ENCODE results near the gene NFAT5. TPM values are rescaled to one million over a fixed set of nuclear protein-coding genes. Genes with fewer than 3 reads are reported as not detected.
"Not testable (repeated sequence)": the region's sequence is repeated elsewhere in the genome, so short reads cannot be mapped to it uniquely, and the experiment has no call there.

NFAT5 gene
- total and polyA plus RNA-seq, 8 donors = 1.2 to 57.2 (median 21.5) TPM

DNA sequence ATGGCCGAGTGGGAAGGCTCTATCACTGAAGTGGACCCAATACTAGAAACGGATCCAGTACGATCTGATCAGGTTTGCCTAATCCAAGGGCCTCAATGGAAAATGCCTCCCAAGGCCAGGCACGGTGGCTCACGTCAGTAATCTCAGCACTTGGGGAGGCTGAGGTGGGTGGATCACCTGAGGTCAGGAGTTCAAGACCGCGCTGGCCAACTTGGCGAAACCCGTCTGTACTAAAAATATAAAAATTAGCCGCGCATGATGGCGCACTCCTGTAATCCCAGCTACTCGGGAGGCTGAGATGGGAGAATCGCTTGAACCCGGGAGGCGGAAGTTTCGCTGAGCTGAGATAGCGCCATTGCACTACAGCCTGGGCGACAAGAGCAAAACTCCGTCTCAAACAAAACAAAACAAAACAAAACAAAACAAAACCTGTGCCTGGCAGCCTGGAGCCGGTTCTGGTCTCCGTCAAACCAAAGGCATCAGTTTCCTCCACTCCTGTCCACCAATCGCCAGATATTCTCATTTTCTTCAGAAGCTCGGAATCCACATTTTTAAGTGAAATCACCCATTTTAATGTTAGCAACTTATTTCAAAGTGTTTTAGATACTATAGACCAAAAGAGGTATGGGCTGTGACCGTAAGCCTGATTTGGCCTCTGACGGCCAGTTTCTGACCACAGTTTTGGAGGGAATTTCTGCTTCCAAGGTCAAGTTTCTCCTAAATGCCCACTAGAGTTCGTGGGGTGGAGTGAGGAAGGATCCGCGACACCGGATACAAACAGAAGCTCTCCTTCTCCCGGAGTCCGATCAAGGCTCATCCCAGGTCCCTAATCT lies 159.9 kb downstream of the NFAT5 start:
- H3K27me3 ChIP-seq = no peaks in the 10 kb centered on the region
- peak in 1 of 2 donors; percentile 25 for DNase-seq
- TF ChIP-seq, protein P1, sequence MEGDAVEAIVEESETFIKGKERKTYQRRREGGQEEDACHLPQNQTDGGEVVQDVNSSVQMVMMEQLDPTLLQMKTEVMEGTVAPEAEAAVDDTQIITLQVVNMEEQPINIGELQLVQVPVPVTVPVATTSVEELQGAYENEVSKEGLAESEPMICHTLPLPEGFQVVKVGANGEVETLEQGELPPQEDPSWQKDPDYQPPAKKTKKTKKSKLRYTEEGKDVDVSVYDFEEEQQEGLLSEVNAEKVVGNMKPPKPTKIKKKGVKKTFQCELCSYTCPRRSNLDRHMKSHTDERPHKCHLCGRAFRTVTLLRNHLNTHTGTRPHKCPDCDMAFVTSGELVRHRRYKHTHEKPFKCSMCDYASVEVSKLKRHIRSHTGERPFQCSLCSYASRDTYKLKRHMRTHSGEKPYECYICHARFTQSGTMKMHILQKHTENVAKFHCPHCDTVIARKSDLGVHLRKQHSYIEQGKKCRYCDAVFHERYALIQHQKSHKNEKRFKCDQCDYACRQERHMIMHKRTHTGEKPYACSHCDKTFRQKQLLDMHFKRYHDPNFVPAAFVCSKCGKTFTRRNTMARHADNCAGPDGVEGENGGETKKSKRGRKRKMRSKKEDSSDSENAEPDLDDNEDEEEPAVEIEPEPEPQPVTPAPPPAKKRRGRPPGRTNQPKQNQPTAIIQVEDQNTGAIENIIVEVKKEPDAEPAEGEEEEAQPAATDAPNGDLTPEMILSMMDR (IDR thresholded peaks at IDR 0.05) = no peak
- TF ChIP-seq EP300 (IDR thresholded peaks at IDR 0.05) (no peak), POLR2A (IDR thresholded peaks at IDR 0.05) (no peak)
- H3K27ac ChIP-seq = peak overlapping the region; percentile 86 to 93 (median 89)
- peak overlapping the region; percentile 50 to 61 (median 55) for H3K4me3 ChIP-seq
- H3K9me3 ChIP-seq = no peaks in the 10 kb centered on the region
- peaks cover 22 to 70% (median 51%) of the 10 kb centered on the region in 4 donors for H3K4me1 ChIP-seq
- peaks cover 0 to 8% (median 0%) of the 10 kb centered on the region in 4 donors for H3K36me3 ChIP-seq
- intact Hi-C loops (cut with DNase I; ENCODE audit: low total_unique reads) = no loop called here
- 30 to 50% (median 43%) methylated on average over 32 of the region's 32 CpGs for WGBS, 5 donors

DNA sequence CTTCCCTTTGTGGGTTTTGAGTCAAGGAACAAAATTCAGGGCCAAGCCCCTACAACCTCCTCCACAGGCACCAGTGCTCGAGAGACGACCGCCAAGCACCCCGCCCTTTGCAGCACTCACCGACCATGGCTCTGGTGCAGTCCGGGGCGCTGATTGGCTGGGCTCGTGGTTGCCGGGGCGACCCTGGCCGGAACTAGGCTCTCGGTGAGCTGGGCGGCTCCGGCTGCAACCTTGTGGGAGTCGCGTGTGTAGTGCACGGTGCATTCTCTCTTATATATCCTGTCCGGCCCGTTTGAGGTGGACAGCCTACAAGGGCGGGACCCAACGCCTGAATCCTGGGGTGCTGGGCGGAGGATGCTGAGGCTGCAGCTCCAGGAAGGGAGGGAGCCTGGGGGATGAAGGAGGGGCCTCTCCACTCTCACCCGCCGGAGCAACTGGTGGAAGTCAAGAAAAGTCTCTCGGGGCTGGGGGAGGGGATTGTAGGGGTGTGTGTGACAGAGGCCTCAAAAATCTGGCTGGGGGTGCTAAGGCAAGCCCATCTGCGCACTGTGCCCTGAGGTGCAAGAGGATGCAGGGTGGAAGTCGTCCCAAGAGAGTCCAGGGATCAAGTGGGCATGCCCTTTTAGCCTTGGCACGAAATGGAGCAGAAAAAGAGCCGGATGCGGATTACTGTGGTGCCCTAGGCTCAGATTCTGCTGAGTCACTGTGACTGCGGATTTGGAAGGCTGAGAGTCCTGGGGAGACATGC lies 160.7 kb downstream of the NFAT5 start, which contains the start of gene NQO1:
TSS of gene NQO1 (minus strand) at position 248 of the 748 bp plus-strand sequence. CDS start at position 127, 121 bp downstream.
- DNase-seq = peak; percentile 97
- peak within 1 kb of the TSS; percentile 86 to 93 (median 89) for H3K27ac ChIP-seq
- H3K4me3 ChIP-seq = peak within 1 kb of the TSS; percentile 50 to 61 (median 55)
- peaks cover 22 to 62% (median 50%) of the 10 kb centered on the region in 4 donors for H3K4me1 ChIP-seq
- H3K36me3 ChIP-seq = peaks cover 0 to under 1% (median 0%) of the 10 kb centered on the region in 4 donors
- intact Hi-C loops (cut with DNase I; ENCODE audit: low total_unique reads) = no loop called here
- H3K27me3 ChIP-seq = no peaks in the 10 kb centered on the region
- TF ChIP-seq EP300 (IDR thresholded peaks at IDR 0.05) (peak; percentile 33), POLR2A (IDR thresholded peaks at IDR 0.05) (peak in 1 of 4 donors; percentile 95), POLR2AphosphoS5 (IDR thresholded peaks at IDR 0.05) (peak; percentile 63 to 97 (median 95))
- TF ChIP-seq, protein P1 (IDR thresholded peaks at IDR 0.05) = no peak
- WGBS, 5 donors = 0 to 1% (median 0%) methylated on average over 23 to 31 of the region's 31 CpGs
- no peaks in the 10 kb centered on the region for H3K9me3 ChIP-seq

DNA sequence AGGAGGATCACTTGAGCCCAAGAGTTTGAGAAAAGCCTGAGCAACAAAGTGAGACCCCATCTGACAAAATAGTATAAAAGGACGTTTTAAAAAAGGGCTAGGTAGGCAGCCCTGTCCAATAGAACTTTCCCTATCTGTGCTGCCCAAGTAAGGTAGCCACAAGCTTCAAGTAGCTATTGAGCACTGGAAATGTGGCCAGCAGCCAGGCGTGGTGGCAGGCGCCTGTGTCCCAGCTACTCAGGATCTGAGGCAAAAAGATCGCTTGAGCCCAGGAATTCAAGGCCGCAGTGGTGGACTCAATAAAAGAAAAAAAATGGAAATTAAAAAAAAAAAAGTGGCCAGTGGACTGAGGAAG lies 162.1 kb downstream of the NFAT5 start:
- TF ChIP-seq, protein P1 (IDR thresholded peaks at IDR 0.05) = no peak
- no peak for TF ChIP-seq POLR2A (IDR thresholded peaks at IDR 0.05)
- TF ChIP-seq POLR2AphosphoS5 (IDR thresholded peaks at IDR 0.05) = no peak
- TF ChIP-seq EP300 (IDR thresholded peaks at IDR 0.05) = no peak
- 35 to 75% (median 51%) methylated on average over 5 of the region's 5 CpGs for WGBS, 5 donors
- Histone ChIP-seq H3K4me3 (peak overlapping the region in 2 of 4 donors; percentile 52 to 61), H3K27me3 (no peaks in the 10 kb centered on the region), H3K4me1 (peaks cover 14 to 48% (median 40%) of the 10 kb centered on the region in 4 donors), H3K27ac (peak overlapping the region; percentile 86 to 93 (median 89)), H3K36me3 (no peaks in the 10 kb centered on the region), H3K9me3 (no peaks in the 10 kb centered on the region)
- DNase-seq = peak in 1 of 2 donors; percentile 85
- intact Hi-C loops (cut with DNase I; ENCODE audit: low total_unique reads) = no loop called here

DNA sequence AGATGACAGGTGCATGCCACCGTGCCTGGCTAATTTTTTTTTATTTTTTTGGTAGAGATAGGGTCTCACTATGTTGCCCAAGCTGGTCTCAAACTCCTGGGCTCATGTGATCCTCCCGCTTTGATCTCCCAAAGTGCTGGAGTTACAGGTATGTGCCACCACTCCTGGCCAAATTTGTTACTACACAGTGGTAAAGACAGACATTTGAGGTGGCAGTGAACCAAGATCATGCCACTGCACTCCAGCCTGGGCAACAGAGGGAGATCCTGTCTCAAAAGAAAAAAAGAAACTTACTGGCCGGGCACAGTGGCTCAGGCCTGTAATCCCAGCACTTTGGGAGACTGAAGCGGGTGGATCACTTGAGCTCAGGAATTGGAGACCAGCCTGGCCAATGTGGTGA lies 163.3 kb downstream of the NFAT5 start:
- DNase-seq; intact Hi-C loops (cut with DNase I; ENCODE audit: low total_unique reads); H3K9me3 ChIP-seq; H3K27me3 ChIP-seq; H3K36me3 ChIP-seq; H3K4me3 ChIP-seq: not testable (repeated sequence)
- 73 to 95% (median 88%) methylated on average over 4 of the region's 4 CpGs for WGBS, 5 donors
- Histone ChIP-seq H3K27ac (peak overlapping the region in 1 of 5 donors; percentile 86), H3K4me1 (peaks cover 14 to 44% (median 32%) of the 10 kb centered on the region in 4 donors)

DNA sequence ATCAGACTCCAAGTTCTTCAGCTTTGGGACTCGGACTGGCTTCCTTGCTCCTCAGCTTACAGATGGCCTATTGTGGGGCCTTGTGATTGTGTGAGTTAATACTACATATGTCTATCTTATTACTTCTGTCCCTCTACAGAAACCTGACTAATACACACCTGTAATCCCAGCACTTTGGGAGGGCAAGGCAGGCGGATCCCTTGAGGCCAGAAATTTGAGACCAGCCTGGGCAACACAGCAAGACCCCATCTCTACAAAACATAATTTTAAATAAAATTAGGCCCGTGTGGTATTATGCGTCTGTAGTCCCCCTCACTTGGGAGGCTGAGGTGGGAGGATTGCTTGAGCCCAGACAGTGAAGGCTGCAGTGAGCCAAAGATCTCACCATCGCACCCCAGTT lies 165.5 kb downstream of the NFAT5 start:
- intact Hi-C loops (cut with DNase I; ENCODE audit: low total_unique reads); H3K9me3 ChIP-seq; H3K27ac ChIP-seq; H3K27me3 ChIP-seq; H3K4me3 ChIP-seq; H3K36me3 ChIP-seq; DNase-seq: not testable (repeated sequence)
- 77 to 97% (median 90%) methylated on average over 4 to 5 of the region's 5 CpGs for WGBS, 5 donors
- H3K4me1 ChIP-seq = peaks cover 14 to 24% (median 21%) of the 10 kb centered on the region in 4 donors
